Measurements from ENCODE around the gene OGFR.

DNA sequence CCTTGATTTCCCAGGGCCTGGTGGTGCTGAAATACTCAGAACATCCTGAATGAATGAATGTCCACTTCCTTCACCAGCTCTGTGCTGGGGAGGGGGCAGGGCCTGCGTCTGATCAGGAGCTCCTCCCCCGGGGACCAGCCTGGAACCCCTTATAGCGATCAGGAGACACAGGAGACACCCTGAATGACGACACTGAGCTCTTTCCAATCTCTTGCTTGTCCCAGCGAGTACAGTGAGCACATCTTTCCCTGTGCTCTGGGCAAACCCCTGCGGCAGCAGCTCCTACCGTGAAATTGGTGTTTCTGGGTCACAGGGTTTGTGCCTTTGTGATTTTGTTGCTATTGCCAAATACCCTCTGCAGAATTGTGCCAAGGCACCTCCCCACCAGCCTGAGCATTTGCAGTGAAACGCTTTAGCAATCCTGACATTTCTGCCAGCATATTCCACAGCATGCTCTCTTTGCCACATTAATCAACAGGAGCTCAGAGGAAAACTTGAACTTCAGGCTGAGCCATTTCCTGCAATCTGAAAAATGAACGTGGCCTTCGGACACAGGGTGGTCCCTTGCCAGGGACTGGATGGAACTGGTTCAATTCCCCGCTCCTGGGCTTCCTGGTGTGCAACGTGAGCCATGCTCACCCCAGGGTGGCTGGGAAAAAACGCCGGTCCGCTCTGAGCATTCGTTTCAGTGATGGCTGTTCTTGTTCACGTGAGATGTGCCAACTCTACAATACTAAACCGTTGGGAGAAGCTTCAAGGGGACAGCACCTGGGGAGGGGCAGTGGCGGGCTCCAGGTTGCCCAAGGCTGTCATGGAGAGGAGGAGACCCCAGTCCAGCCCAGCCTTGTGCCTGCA is 31.4 kb upstream of the OGFR start:
- TF ChIP-seq ZNF384 (IDR thresholded peaks at IDR 0.05) (no peak), ARNT (IDR thresholded peaks at IDR 0.05) (no peak), NFRKB (IDR thresholded peaks at IDR 0.05) (no peak), SUZ12 (IDR thresholded peaks at IDR 0.05) (no peak), L3MBTL2 (conservative IDR thresholded peaks at IDR 0.05) (no peak), BHLHE40 (IDR thresholded peaks at IDR 0.05; ENCODE audit: borderline replicate concordance) (no peak), TARDBP (IDR thresholded peaks at IDR 0.05) (no peak)

Data from HEK293T (cell line).